Measurements from ENCODE around the gene HSD17B11.

GRCh38 chr4:87433342-87433741, 42.4 kb upstream of the HSD17B11 start:
- TF ChIP-seq CTCF (IDR thresholded peaks at IDR 0.05) (no peak), EZH2phosphoT487 (IDR thresholded peaks at IDR 0.05) (no peak)
